ENCODE measurements around the gene LHX5.

- TF ChIP-seq CTCF (IDR thresholded peaks at IDR 0.05) (no peak), POLR2AphosphoS5 (IDR thresholded peaks at IDR 0.05) (no peak), POLR2A (IDR thresholded peaks at IDR 0.05) (no peak)
Observed at GRCh38 chr12:113474635-113475436, 3.2 kb upstream of the LHX5 start.

Data from breast epithelium (tissue), 3 donors.